ENCODE data around the gene TMEM9. TPM values are rescaled to one million over a fixed set of nuclear protein-coding genes. Genes with fewer than 3 reads are reported as not detected.

Gene TMEM9
- total and polyA plus RNA-seq, 9 of the 15 experiments (the other 6 are each of a cell fraction or from before 2014, with no cell fraction given), result 30.4 to 107 (median 67.6) TPM

GRCh38 chr1:201185123-201185453 is 30.8 kb upstream of the TMEM9 start:
- DNase-seq (ENCODE audit: extremely low read depth in 1 of 4, low spot score in 3 of 4), result no peak
- no peak for FAIRE-seq
- Histone ChIP-seq H3K9me3 (replicated peaks; ENCODE audit: control insufficient read depth, insufficient read depth, low read depth, low read length) (no peaks in the 10 kb centered on the region), H3K9ac (ENCODE audit: insufficient read depth in 1 of 2, low read depth in 2 of 2, low read length in 2 of 2) (peak overlapping the region in 1 of 2 experiments; percentile 32; a peak in 1 of 4 replicates), H2AFZ (ENCODE audit: low read depth, low read length) (no peak overlapping the region), H3K36me3 (ENCODE audit: control insufficient read depth, insufficient read depth, low read length) (no peaks in the 10 kb centered on the region), H3K27ac (ENCODE audit: extremely low read depth, low read depth, low read length) (no peak overlapping the region), H4K20me1 (replicated peaks; ENCODE audit: control insufficient read depth, insufficient read depth, low read length) (no peaks in the 10 kb centered on the region), H3K4me2 (ENCODE audit: insufficient read depth, low read length) (no peak overlapping the region; the same call in 1 of the 2 replicates), H3K79me2 (ENCODE audit: control insufficient read depth, insufficient read depth, low read length) (no peaks in the 10 kb centered on the region), H3K4me3 (no peak overlapping the region), H3K4me1 (replicated peaks in 1 of 2; ENCODE audit: control insufficient read depth in 2 of 2, insufficient read depth in 2 of 2, low read length in 2 of 2) (peaks cover 0 to 3% of the 10 kb centered on the region in 2 experiments; a peak in 1 of 5 replicates), H3K27me3 (ENCODE audit: control insufficient read depth in 2 of 2, insufficient read depth in 2 of 2, low read length in 2 of 2) (peaks cover 39 to 74% of the 10 kb centered on the region in 2 experiments), H3K9me1 (ENCODE audit: control insufficient read depth, insufficient read depth, low read length) (peaks cover 3% of the 10 kb centered on the region)
- BruUV-seq (replicated peaks), result no TSS peak
- ChIA-PET POLR2A (interaction anchor here (0.6 to 1.2 kb wide), 3 partner anchors 11 to 66 kb away, joined by 3 to 4 read pairs (median 4); no protein-coding TSS in a partner anchor), CTCF (ENCODE audit: low intra/inter-chr PET ratio) (interaction anchor here (1.7 kb wide), 1 partner anchor 36 kb away, joined by 22 read pairs; no protein-coding TSS in a partner anchor)
- intact Hi-C loops (cut with micrococcal nuclease), result loop anchor here (1.0 to 10.0 kb wide), 2 partner anchors 36 to 100 kb away; no protein-coding TSS in a partner anchor
- in situ Hi-C loops (cut with MboI), result no loop called here
- 5% methylated on average over 3 of the region's 3 CpGs for WGBS (ENCODE audit: insufficient coverage, low coverage, missing lambda C conversion rate)
- ATAC-seq, result no peak; the same call in 1 of the 3 replicates
- no peak for TF ChIP-seq FOS (IDR thresholded peaks at IDR 0.05; ENCODE audit: extremely low read depth, insufficient read length)
- 0 out of 2 replicates have a peak, but pooled peaks have one; percentile 2 for TF ChIP-seq MYC (IDR thresholded peaks at IDR 0.05; ENCODE audit: low read depth, low read length)
- TF ChIP-seq MYC (CRISPR knock-in tag; IDR thresholded peaks at IDR 0.05; ENCODE audit: borderline replicate concordance, low read depth), result no peak

All from K562 (cell line).